ENCODE measurements around the gene HYCC1. TPM values are rescaled to one million over a fixed set of nuclear protein-coding genes. Genes with fewer than 3 reads are reported as not detected.
"Not testable (repeated sequence)": the region's sequence is repeated elsewhere in the genome, so short reads cannot be mapped to it uniquely, and the experiment has no call there.

The HYCC1 gene
- total and polyA plus RNA-seq, 2 experiments from 2014 or later: 55.6 to 62.9 TPM

GRCh38 chr7:23055582-23056178 lies 41.8 kb upstream of the HYCC1 start:
- Histone ChIP-seq H3K27ac (no peak overlapping the region), H3K9ac (no peak overlapping the region), H3F3A (ENCODE audit: insufficient read depth) (no peaks in the 10 kb centered on the region), H3K9me3 (ENCODE audit: low read depth) (no peaks in the 10 kb centered on the region), H3K36me3 (ENCODE audit: low read depth) (no peaks in the 10 kb centered on the region), H2AFZ (no peak overlapping the region), H3K79me2 (ENCODE audit: insufficient read depth) (no peaks in the 10 kb centered on the region), H4K20me1 (ENCODE audit: insufficient read depth) (no peaks in the 10 kb centered on the region), H3K4me3 (no peak overlapping the region), H3K9me2 (ENCODE audit: insufficient read depth) (no peaks in the 10 kb centered on the region), H3K27me3 (replicated peaks; ENCODE audit: insufficient read depth) (no peaks in the 10 kb centered on the region), H3K4me1 (ENCODE audit: insufficient read depth) (peaks cover 25% of the 10 kb centered on the region), H3K4me2 (ENCODE audit: unreplicated experiment) (no peak overlapping the region)
- TF ChIP-seq EZH2 (IDR thresholded peaks at IDR 0.05; ENCODE audit: insufficient read depth, poor library complexity, severe bottlenecking): no peak
- TF ChIP-seq EZH2phosphoT487 (IDR thresholded peaks at IDR 0.05; ENCODE audit: insufficient read depth, low read depth): no peak
- 0 to 1% methylated on average over 2 of the region's 2 CpGs for WGBS, 2 experiments (ENCODE audit: low coverage in 1 of 2, low lambda C conversion rate in 2 of 2, missing lambda C conversion rate in 2 of 2)
- DNase-seq: peak; percentile 71
- in situ Hi-C loops (cut with MboI): loop anchor here (10.0 to 25.0 kb wide), 3 partner anchors 218 to 501 kb away; partner anchors contain the start of gene IL6

- H3K27ac ChIP-seq; H3K9me2 ChIP-seq (ENCODE audit: insufficient read depth); H3K9ac ChIP-seq; H2AFZ ChIP-seq; H3K4me2 ChIP-seq (ENCODE audit: unreplicated experiment); H3F3A ChIP-seq (ENCODE audit: insufficient read depth); H4K20me1 ChIP-seq (ENCODE audit: insufficient read depth); H3K79me2 ChIP-seq (ENCODE audit: insufficient read depth); H3K36me3 ChIP-seq (ENCODE audit: low read depth); H3K4me3 ChIP-seq; H3K9me3 ChIP-seq (ENCODE audit: low read depth); H3K27me3 ChIP-seq (replicated peaks; ENCODE audit: insufficient read depth): not testable (repeated sequence)
- in situ Hi-C loops (cut with MboI): loop anchor here (10.0 to 25.0 kb wide), 3 partner anchors 214 to 496 kb away; partner anchors contain the start of gene IL6
- peaks cover 14% of the 10 kb centered on the region; the same call in 1 of the 2 replicates for H3K4me1 ChIP-seq (ENCODE audit: insufficient read depth)
- DNase-seq: peak; percentile 13
- WGBS, 2 experiments (ENCODE audit: low coverage in 1 of 2, low lambda C conversion rate in 2 of 2, missing lambda C conversion rate in 2 of 2): 69 to 77% methylated on average over 3 of the region's 3 CpGs
These were observed 37.2 kb upstream of the HYCC1 start for GRCh38 chr7:23051124-23051485.

DNA sequence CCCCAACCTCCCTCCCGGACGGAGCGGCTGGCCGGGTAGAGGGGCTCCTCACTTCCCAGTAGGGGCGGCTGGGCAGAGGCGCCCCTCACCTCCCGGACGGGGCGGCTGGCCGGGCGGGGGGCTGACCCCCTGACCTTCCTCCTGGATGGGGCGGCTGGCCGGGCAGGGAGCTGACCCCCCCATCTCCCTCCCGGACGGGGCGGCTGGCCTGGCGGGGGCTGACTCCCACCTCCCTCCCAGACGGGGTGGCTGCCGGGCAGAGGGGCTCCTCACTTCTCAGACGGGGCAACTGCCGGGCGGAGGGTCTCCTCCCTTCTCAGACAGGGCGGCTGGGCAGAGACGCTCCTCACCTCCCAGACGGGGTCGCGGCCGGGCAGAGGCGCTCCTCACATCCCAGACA lies 32.4 kb upstream of the HYCC1 start:
- 96% methylated on average over 7 of the region's 29 CpGs; no CpG with 5 or more reads in 1 of the 2 experiments for WGBS, 2 experiments (ENCODE audit: low coverage in 1 of 2, low lambda C conversion rate in 2 of 2, missing lambda C conversion rate in 2 of 2)

GRCh38 chr7:23045086-23045485 lies 31.2 kb upstream of the HYCC1 start:
- H3F3A ChIP-seq (ENCODE audit: insufficient read depth); H4K20me1 ChIP-seq (ENCODE audit: insufficient read depth); DNase-seq; H2AFZ ChIP-seq; H3K27me3 ChIP-seq (replicated peaks; ENCODE audit: insufficient read depth); H3K36me3 ChIP-seq (ENCODE audit: low read depth); H3K9me3 ChIP-seq (ENCODE audit: low read depth); in situ Hi-C loops (cut with MboI); H3K4me2 ChIP-seq (ENCODE audit: unreplicated experiment); H3K27ac ChIP-seq; H3K4me1 ChIP-seq (ENCODE audit: insufficient read depth); H3K79me2 ChIP-seq (ENCODE audit: insufficient read depth); H3K9ac ChIP-seq; H3K4me3 ChIP-seq; H3K9me2 ChIP-seq (ENCODE audit: insufficient read depth): not testable (repeated sequence)
- 76 to 78% methylated on average over 4 of the region's 6 CpGs for WGBS, 2 experiments (ENCODE audit: low coverage in 1 of 2, low lambda C conversion rate in 2 of 2, missing lambda C conversion rate in 2 of 2)

More for the DNA sequence above, 32.4 kb upstream of the HYCC1 start:
- DNase-seq; H3K36me3 ChIP-seq (ENCODE audit: low read depth); H3K9me2 ChIP-seq (ENCODE audit: insufficient read depth); H3K27ac ChIP-seq; H3K27me3 ChIP-seq (replicated peaks; ENCODE audit: insufficient read depth); H2AFZ ChIP-seq; H3K9me3 ChIP-seq (ENCODE audit: low read depth); in situ Hi-C loops (cut with MboI); H3F3A ChIP-seq (ENCODE audit: insufficient read depth); H4K20me1 ChIP-seq (ENCODE audit: insufficient read depth); H3K4me2 ChIP-seq (ENCODE audit: unreplicated experiment); H3K9ac ChIP-seq; H3K4me3 ChIP-seq; H3K79me2 ChIP-seq (ENCODE audit: insufficient read depth): not testable (repeated sequence)
- peaks cover 13% of the 10 kb centered on the region; the same call in 1 of the 2 replicates for H3K4me1 ChIP-seq (ENCODE audit: insufficient read depth)

GRCh38 chr7:23044581-23044980 lies 30.7 kb upstream of the HYCC1 start:
- Histone ChIP-seq H3K9ac (no peak overlapping the region), H3K9me3 (ENCODE audit: low read depth) (no peaks in the 10 kb centered on the region), H3K9me2 (ENCODE audit: insufficient read depth) (no peaks in the 10 kb centered on the region), H2AFZ (0 out of 2 replicates have a peak overlapping the region, but pooled peaks have one; percentile 13), H3K36me3 (ENCODE audit: low read depth) (no peaks in the 10 kb centered on the region), H3K4me3 (no peak overlapping the region), H3K27ac (no peak overlapping the region), H3F3A (ENCODE audit: insufficient read depth) (no peaks in the 10 kb centered on the region), H3K4me1 (ENCODE audit: insufficient read depth) (0 out of 2 replicates have a peak, but pooled peaks cover 3% of the 10 kb centered on the region), H3K79me2 (ENCODE audit: insufficient read depth) (no peaks in the 10 kb centered on the region), H4K20me1 (ENCODE audit: insufficient read depth) (no peaks in the 10 kb centered on the region), H3K4me2 (ENCODE audit: unreplicated experiment) (no peak overlapping the region), H3K27me3 (replicated peaks; ENCODE audit: insufficient read depth) (no peaks in the 10 kb centered on the region)
- in situ Hi-C loops (cut with MboI): no loop called here
- TF ChIP-seq EZH2phosphoT487 (IDR thresholded peaks at IDR 0.05; ENCODE audit: insufficient read depth, low read depth): no peak
- TF ChIP-seq EZH2 (IDR thresholded peaks at IDR 0.05; ENCODE audit: insufficient read depth, poor library complexity, severe bottlenecking): no peak
- no peak for DNase-seq
- WGBS, 2 experiments (ENCODE audit: low coverage in 1 of 2, low lambda C conversion rate in 2 of 2, missing lambda C conversion rate in 2 of 2): 66 to 68% methylated on average over 3 of the region's 3 CpGs

Measured in GM23248 (cell line).